ENCODE data around the gene ZNF423.
"Not testable (repeated sequence)": the region's sequence is repeated elsewhere in the genome, so short reads cannot be mapped to it uniquely, and the experiment has no call there.

Gene ZNF423

GRCh38 chr16:49697631-49698452, 158.1 kb downstream of the ZNF423 start:
- Mint-ChIP-seq H3K4me1 (ENCODE audit: low read depth) (no peaks in the 10 kb centered on the region), H3K27me3 (peaks cover 5% of the 10 kb centered on the region), H3K36me3 (no peaks in the 10 kb centered on the region), H3K9me3 (ENCODE audit: low read depth) (no peaks in the 10 kb centered on the region), H3K4me3 (no peak overlapping the region), H3K27ac (no peak overlapping the region)

GRCh38 chr16:49696414-49697101, 159.4 kb downstream of the ZNF423 start:
- Mint-ChIP-seq H3K27ac (no peak overlapping the region), H3K36me3 (no peaks in the 10 kb centered on the region), H3K4me3 (no peak overlapping the region), H3K4me1 (ENCODE audit: low read depth) (no peaks in the 10 kb centered on the region), H3K9me3 (ENCODE audit: low read depth) (no peaks in the 10 kb centered on the region), H3K27me3 (peaks cover 5% of the 10 kb centered on the region)

GRCh38 chr16:49695782-49696413, 160.0 kb downstream of the ZNF423 start:
- Mint-ChIP-seq H3K27me3 (peaks cover 5% of the 10 kb centered on the region), H3K27ac (no peak overlapping the region), H3K4me1 (ENCODE audit: low read depth) (no peaks in the 10 kb centered on the region), H3K9me3 (ENCODE audit: low read depth) (no peaks in the 10 kb centered on the region), H3K36me3 (no peaks in the 10 kb centered on the region), H3K4me3 (no peak overlapping the region)

- H3K4me3 Mint-ChIP-seq, result no peak overlapping the region
- peaks cover 4% of the 10 kb centered on the region for H3K27me3 Mint-ChIP-seq
- H3K9me3 Mint-ChIP-seq (ENCODE audit: low read depth), result no peaks in the 10 kb centered on the region
- H3K4me1 Mint-ChIP-seq (ENCODE audit: low read depth), result no peaks in the 10 kb centered on the region
- no peak overlapping the region for H3K27ac Mint-ChIP-seq
- no peaks in the 10 kb centered on the region for H3K36me3 Mint-ChIP-seq
Measured at GRCh38 chr16:49693445-49693844, 162.5 kb downstream of the ZNF423 start.

GRCh38 chr16:49690778-49691177, 165.1 kb downstream of the ZNF423 start:
- Mint-ChIP-seq H3K36me3 (no peaks in the 10 kb centered on the region), H3K27ac (no peak overlapping the region), H3K4me3 (no peak overlapping the region), H3K9me3 (ENCODE audit: low read depth) (no peaks in the 10 kb centered on the region), H3K27me3 (peaks cover 8% of the 10 kb centered on the region), H3K4me1 (ENCODE audit: low read depth) (no peaks in the 10 kb centered on the region)

- H3K36me3 Mint-ChIP-seq, result no peaks in the 10 kb centered on the region
- no peak overlapping the region for H3K27ac Mint-ChIP-seq
- no peaks in the 10 kb centered on the region for H3K9me3 Mint-ChIP-seq (ENCODE audit: low read depth)
- no peaks in the 10 kb centered on the region for H3K4me1 Mint-ChIP-seq (ENCODE audit: low read depth)
- peaks cover 8% of the 10 kb centered on the region for H3K27me3 Mint-ChIP-seq
- no peak overlapping the region for H3K4me3 Mint-ChIP-seq
Measured at GRCh38 chr16:49688036-49688697, 167.7 kb downstream of the ZNF423 start.

- no peaks in the 10 kb centered on the region for H3K36me3 Mint-ChIP-seq
- H3K9me3 Mint-ChIP-seq (ENCODE audit: low read depth), result no peaks in the 10 kb centered on the region
- H3K27ac Mint-ChIP-seq, result no peak overlapping the region
Measured at GRCh38 chr16:49687476-49688002, 168.4 kb downstream of the ZNF423 start.

GRCh38 chr16:49684696-49685095, 171.2 kb downstream of the ZNF423 start:
- H3K27me3 Mint-ChIP-seq, result peaks cover 8% of the 10 kb centered on the region
- H3K27ac Mint-ChIP-seq, result no peak overlapping the region
- H3K9me3 Mint-ChIP-seq (ENCODE audit: low read depth), result no peaks in the 10 kb centered on the region
- no peak overlapping the region for H3K4me3 Mint-ChIP-seq
- H3K4me1 Mint-ChIP-seq (ENCODE audit: low read depth), result no peaks in the 10 kb centered on the region
- H3K36me3 Mint-ChIP-seq, result no peaks in the 10 kb centered on the region

More at GRCh38 chr16:49687476-49688002, 168.4 kb downstream of the ZNF423 start:
- no peaks in the 10 kb centered on the region for H3K4me1 Mint-ChIP-seq (ENCODE audit: low read depth)
- H3K27me3 Mint-ChIP-seq, result peaks cover 8% of the 10 kb centered on the region
- H3K4me3 Mint-ChIP-seq, result no peak overlapping the region

GRCh38 chr16:49682577-49683165, 173.2 kb downstream of the ZNF423 start:
- peaks cover 5% of the 10 kb centered on the region for H3K27me3 Mint-ChIP-seq
- no peaks in the 10 kb centered on the region for H3K36me3 Mint-ChIP-seq
- H3K27ac Mint-ChIP-seq, result no peak overlapping the region
- H3K9me3 Mint-ChIP-seq (ENCODE audit: low read depth), result no peaks in the 10 kb centered on the region
- H3K4me3 Mint-ChIP-seq, result no peak overlapping the region
- no peaks in the 10 kb centered on the region for H3K4me1 Mint-ChIP-seq (ENCODE audit: low read depth)

GRCh38 chr16:49681217-49681883, 174.6 kb downstream of the ZNF423 start:
- H3K4me1 Mint-ChIP-seq (ENCODE audit: low read depth), result no peaks in the 10 kb centered on the region
- no peaks in the 10 kb centered on the region for H3K27me3 Mint-ChIP-seq
- H3K9me3 Mint-ChIP-seq (ENCODE audit: low read depth), result no peaks in the 10 kb centered on the region
- H3K27ac Mint-ChIP-seq, result no peak overlapping the region
- no peaks in the 10 kb centered on the region for H3K36me3 Mint-ChIP-seq
- no peak overlapping the region for H3K4me3 Mint-ChIP-seq

- no peaks in the 10 kb centered on the region for H3K4me1 Mint-ChIP-seq (ENCODE audit: low read depth)
- H3K4me3 Mint-ChIP-seq, result no peak overlapping the region
- no peaks in the 10 kb centered on the region for H3K27me3 Mint-ChIP-seq
- no peak overlapping the region for H3K27ac Mint-ChIP-seq
- no peaks in the 10 kb centered on the region for H3K36me3 Mint-ChIP-seq
- no peaks in the 10 kb centered on the region for H3K9me3 Mint-ChIP-seq (ENCODE audit: low read depth)
Measured at GRCh38 chr16:49679095-49679494, 176.8 kb downstream of the ZNF423 start.

GRCh38 chr16:49677661-49678060, 178.3 kb downstream of the ZNF423 start:
- not testable (repeated sequence) for H3K4me1 Mint-ChIP-seq (ENCODE audit: low read depth)

GRCh38 chr16:49675413-49675812, 180.5 kb downstream of the ZNF423 start:
- Mint-ChIP-seq H3K36me3 (no peaks in the 10 kb centered on the region), H3K4me1 (ENCODE audit: low read depth) (no peaks in the 10 kb centered on the region), H3K9me3 (ENCODE audit: low read depth) (no peaks in the 10 kb centered on the region), H3K27ac (no peak overlapping the region), H3K27me3 (no peaks in the 10 kb centered on the region), H3K4me3 (no peak overlapping the region)

More at GRCh38 chr16:49677661-49678060, 178.3 kb downstream of the ZNF423 start:
- H3K9me3 Mint-ChIP-seq (ENCODE audit: low read depth); H3K36me3 Mint-ChIP-seq; H3K27me3 Mint-ChIP-seq; H3K27ac Mint-ChIP-seq; H3K4me3 Mint-ChIP-seq: not testable (repeated sequence)

GRCh38 chr16:49674990-49675389, 180.9 kb downstream of the ZNF423 start:
- Mint-ChIP-seq H3K36me3 (no peaks in the 10 kb centered on the region), H3K27ac (no peak overlapping the region), H3K27me3 (no peaks in the 10 kb centered on the region), H3K4me3 (no peak overlapping the region), H3K9me3 (ENCODE audit: low read depth) (no peaks in the 10 kb centered on the region), H3K4me1 (ENCODE audit: low read depth) (no peaks in the 10 kb centered on the region)
